Measurements from ENCODE around the gene THRA. TPM values are rescaled to one million over a fixed set of nuclear protein-coding genes. Genes with fewer than 3 reads are reported as not detected.

Gene THRA
- total and polyA plus RNA-seq, 11 donors: 50.6 to 105 (median 69.8) TPM

GRCh38 chr17:40090237-40091119, 27.7 kb downstream of the THRA start:
- whole genome bisulfite sequencing, 4 donors: 39 to 53% (median 50%) methylated on average over 13 to 14 of the region's 14 CpGs
- Histone ChIP-seq H3K27ac (peak overlapping the region in 11 of 12 donors; percentile 46 to 100 (median 64)), H3K4me3 (no peak overlapping the region), H3K27me3 (no peaks in the 10 kb centered on the region), H3K4me1 (peaks cover 0 to 71% (median 53%) of the 10 kb centered on the region in 12 donors), H3K9me3 (no peaks in the 10 kb centered on the region), H3K36me3 (peaks cover 0 to 89% (median 70%) of the 10 kb centered on the region in 9 donors)
- ATAC-seq (peak; percentile 11 to 37 (median 30)), DNase-seq (peak in 4 of 5 donors; percentile 64 to 82 (median 72))
- intact Hi-C loops (cut with DNase I): loop anchor here in 2 of 10 donors (5.0 to 10.0 kb wide), 2 partner anchors 63 to 76 kb away; partner anchors contain the start of gene CSF3 (in 1 of the 2)
- TF ChIP-seq CTCF (IDR thresholded peaks at IDR 0.05) (no peak), POLR2A (IDR thresholded peaks at IDR 0.05) (no peak)

- peaks cover 0 to 89% (median 71%) of the 10 kb centered on the region in 9 donors for H3K36me3 ChIP-seq
- no peak overlapping the region for H3K4me3 ChIP-seq
- no peaks in the 10 kb centered on the region for H3K27me3 ChIP-seq
- peak in 3 of 5 donors; percentile 46 to 54 (median 54) for DNase-seq
- TF ChIP-seq POLR2A (IDR thresholded peaks at IDR 0.05): no peak
- no peak for TF ChIP-seq CTCF (IDR thresholded peaks at IDR 0.05)
- intact Hi-C loops (cut with DNase I): loop anchor here in 2 of 10 donors (5.0 to 10.0 kb wide), 2 partner anchors 65 to 77 kb away; partner anchors contain the start of gene CSF3 (in 1 of the 2)
- WGBS, 4 donors: 28 to 49% (median 36%) methylated on average over 13 to 18 of the region's 18 CpGs
- H3K27ac ChIP-seq: peak overlapping the region; percentile 12 to 100 (median 94)
- peaks cover under 1 to 76% (median 60%) of the 10 kb centered on the region in 12 donors for H3K4me1 ChIP-seq
- peak in 3 of 4 donors; percentile 1 to 36 (median 3) for ATAC-seq
- no peaks in the 10 kb centered on the region for H3K9me3 ChIP-seq
These were observed 29.1 kb downstream of the THRA start for GRCh38 chr17:40091691-40092397.

- Histone ChIP-seq H3K4me1 (peaks cover 6 to 83% (median 68%) of the 10 kb centered on the region in 12 donors), H3K27ac (peak overlapping the region; percentile 86 to 100 (median 97)), H3K9me3 (no peaks in the 10 kb centered on the region), H3K36me3 (peaks cover 0 to 89% (median 71%) of the 10 kb centered on the region in 9 donors), H3K4me3 (peak overlapping the region in 1 of 12 donors; percentile 23), H3K27me3 (no peaks in the 10 kb centered on the region)
- intact Hi-C loops (cut with DNase I): loop anchor here in 2 of 10 donors (5.0 to 10.0 kb wide), 2 partner anchors 65 to 78 kb away; partner anchors contain the start of gene CSF3 (in 1 of the 2)
- 25 to 40% (median 30%) methylated on average over 3 of the region's 3 CpGs for WGBS, 4 donors
- TF ChIP-seq CTCF (IDR thresholded peaks at IDR 0.05) (no peak), POLR2A (IDR thresholded peaks at IDR 0.05) (no peak)
- ATAC-seq (peak in 1 of 4 donors; percentile 0), DNase-seq (peak in 2 of 5 donors; percentile 29 to 39)
These were observed 29.8 kb downstream of the THRA start for GRCh38 chr17:40092581-40092980.
